Ishikawa (cell line): ENCODE results near the gene NPBWR2.

Experiments
- CEBPB ChIP-seq: IDR thresholded peaks from 2 replicates; pipeline ENCODE4 v1.6.1; 2012
- CREB1 ChIP-seq: IDR thresholded peaks from 2 replicates; pipeline ENCODE4 v1.6.1; 2012; ENCODE audit warnings: low read depth
- EGR1 ChIP-seq: IDR thresholded peaks from 2 replicates; pipeline ENCODE4 v1.6.1; 2012
- EP300 ChIP-seq: IDR thresholded peaks from 2 replicates; pipeline ENCODE4 v1.6.1; 2012; ENCODE audit warnings: borderline replicate concordance
- FOXM1 ChIP-seq: IDR thresholded peaks from 2 replicates; pipeline ENCODE4 v1.6.1; 2012; ENCODE audit warnings: low read depth, borderline replicate concordance
- MAX ChIP-seq: IDR thresholded peaks from 2 replicates; pipeline ENCODE4 v1.6.1; 2012
- NFIC ChIP-seq: IDR thresholded peaks from 2 replicates; pipeline ENCODE4 v1.6.1; 2012
- RAD21 ChIP-seq: IDR thresholded peaks from 2 replicates; pipeline ENCODE4 v1.6.1; 2012; ENCODE audit warnings: low read depth
- TAF1 ChIP-seq: IDR thresholded peaks from 2 replicates; pipeline ENCODE4 v1.6.1; 2012; ENCODE audit warnings: low read depth, mild to moderate bottlenecking
- TCF12 ChIP-seq: IDR thresholded peaks from 2 replicates; pipeline ENCODE4 v1.6.1; 2012; ENCODE audit warnings: low read depth
- TEAD4 ChIP-seq: IDR thresholded peaks from 2 replicates; pipeline ENCODE4 v1.6.1; 2012
- YY1 ChIP-seq: IDR thresholded peaks from 2 replicates; pipeline ENCODE4 v1.6.1; 2012; ENCODE audit warnings: low read depth
- ZBTB7A ChIP-seq: IDR thresholded peaks from 2 replicates; pipeline ENCODE4 v1.6.1; 2012; ENCODE audit warnings: low read depth
- TF ChIP-seq, protein P1 (sequence below): IDR thresholded peaks from 2 replicates; pipeline ENCODE4 v1.6.1; 2012
- TF ChIP-seq, protein P2 (sequence below): IDR thresholded peaks from 2 replicates; pipeline ENCODE4 v1.6.1; 2012; ENCODE audit warnings: low read depth, mild to moderate bottlenecking

The NPBWR2 gene

DNA sequence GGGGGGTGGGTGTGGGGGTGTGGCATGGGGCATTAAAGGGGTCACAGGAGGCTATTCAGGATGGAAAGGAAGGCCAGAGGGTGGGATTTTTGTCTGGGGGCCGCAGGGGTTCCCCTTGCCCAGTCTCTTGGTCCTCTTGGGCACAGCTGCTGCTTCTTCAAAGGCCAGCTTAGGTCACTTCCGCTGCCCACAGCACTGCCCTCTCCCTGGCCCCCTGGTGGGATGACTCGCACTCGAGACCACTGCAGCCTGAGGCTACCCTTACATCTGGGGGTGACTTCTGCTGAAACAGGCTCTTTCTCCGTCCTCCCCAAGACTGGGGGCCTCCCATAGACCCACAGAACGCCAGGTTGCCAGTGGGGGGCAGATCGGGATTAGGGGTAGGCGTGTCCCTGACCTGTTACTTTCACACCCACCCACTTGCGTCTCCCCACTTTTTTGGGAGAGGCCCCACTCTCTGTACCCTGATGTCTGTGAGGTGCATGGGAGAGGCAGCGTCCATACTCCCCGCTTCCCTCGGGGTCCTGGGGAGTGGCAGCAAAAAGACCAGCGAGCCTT, 24.5 kb downstream of the NPBWR2 start:
- TF ChIP-seq CEBPB, result no peak
- TF ChIP-seq TCF12, result no peak
- no peak for TF ChIP-seq EP300
- TF ChIP-seq NFIC, result no peak
- TF ChIP-seq, protein P1, sequence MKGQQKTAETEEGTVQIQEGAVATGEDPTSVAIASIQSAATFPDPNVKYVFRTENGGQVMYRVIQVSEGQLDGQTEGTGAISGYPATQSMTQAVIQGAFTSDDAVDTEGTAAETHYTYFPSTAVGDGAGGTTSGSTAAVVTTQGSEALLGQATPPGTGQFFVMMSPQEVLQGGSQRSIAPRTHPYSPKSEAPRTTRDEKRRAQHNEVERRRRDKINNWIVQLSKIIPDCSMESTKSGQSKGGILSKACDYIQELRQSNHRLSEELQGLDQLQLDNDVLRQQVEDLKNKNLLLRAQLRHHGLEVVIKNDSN, result no peak
- TF ChIP-seq MAX, result no peak
- no peak for TF ChIP-seq YY1
- no peak for TF ChIP-seq ZBTB7A
- TF ChIP-seq, protein P2, sequence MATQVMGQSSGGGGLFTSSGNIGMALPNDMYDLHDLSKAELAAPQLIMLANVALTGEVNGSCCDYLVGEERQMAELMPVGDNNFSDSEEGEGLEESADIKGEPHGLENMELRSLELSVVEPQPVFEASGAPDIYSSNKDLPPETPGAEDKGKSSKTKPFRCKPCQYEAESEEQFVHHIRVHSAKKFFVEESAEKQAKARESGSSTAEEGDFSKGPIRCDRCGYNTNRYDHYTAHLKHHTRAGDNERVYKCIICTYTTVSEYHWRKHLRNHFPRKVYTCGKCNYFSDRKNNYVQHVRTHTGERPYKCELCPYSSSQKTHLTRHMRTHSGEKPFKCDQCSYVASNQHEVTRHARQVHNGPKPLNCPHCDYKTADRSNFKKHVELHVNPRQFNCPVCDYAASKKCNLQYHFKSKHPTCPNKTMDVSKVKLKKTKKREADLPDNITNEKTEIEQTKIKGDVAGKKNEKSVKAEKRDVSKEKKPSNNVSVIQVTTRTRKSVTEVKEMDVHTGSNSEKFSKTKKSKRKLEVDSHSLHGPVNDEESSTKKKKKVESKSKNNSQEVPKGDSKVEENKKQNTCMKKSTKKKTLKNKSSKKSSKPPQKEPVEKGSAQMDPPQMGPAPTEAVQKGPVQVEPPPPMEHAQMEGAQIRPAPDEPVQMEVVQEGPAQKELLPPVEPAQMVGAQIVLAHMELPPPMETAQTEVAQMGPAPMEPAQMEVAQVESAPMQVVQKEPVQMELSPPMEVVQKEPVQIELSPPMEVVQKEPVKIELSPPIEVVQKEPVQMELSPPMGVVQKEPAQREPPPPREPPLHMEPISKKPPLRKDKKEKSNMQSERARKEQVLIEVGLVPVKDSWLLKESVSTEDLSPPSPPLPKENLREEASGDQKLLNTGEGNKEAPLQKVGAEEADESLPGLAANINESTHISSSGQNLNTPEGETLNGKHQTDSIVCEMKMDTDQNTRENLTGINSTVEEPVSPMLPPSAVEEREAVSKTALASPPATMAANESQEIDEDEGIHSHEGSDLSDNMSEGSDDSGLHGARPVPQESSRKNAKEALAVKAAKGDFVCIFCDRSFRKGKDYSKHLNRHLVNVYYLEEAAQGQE, result no peak
- TF ChIP-seq EGR1, result no peak
- TF ChIP-seq FOXM1, result no peak
- no peak for TF ChIP-seq TAF1
- TF ChIP-seq CREB1, result no peak
- TF ChIP-seq RAD21, result no peak
- TF ChIP-seq TEAD4, result no peak

DNA sequence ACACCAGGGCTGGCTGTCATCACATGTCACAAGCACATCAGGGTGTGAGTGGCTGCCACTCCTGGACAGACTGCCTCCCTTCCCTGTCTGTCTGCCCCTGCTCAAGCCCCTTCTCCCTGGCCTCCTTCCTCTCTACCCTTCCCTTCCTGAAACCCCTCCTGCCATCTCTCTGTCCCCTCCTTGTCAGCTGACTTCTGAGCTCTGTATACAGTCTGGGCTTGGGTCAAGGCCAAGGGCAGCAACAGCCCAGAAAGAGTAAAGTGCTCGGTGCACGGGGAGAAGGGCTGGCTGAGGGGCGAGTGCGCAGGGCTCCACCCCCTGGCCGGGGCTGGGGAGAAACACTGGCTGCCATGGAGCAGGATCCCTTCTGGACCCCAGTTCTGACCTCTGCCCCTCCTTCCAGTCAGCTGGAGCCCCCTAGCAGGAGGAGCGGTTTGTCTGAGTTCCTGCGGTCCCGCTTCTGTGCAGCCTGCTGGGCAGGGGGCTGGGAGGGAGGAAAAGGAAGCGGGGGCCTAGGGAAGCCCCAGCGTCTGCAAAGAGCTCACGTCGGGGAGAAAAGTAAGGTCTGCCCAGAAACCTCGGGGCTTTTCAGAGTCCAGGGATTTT, 25.1 kb downstream of the NPBWR2 start:
- TF ChIP-seq TCF12, result no peak
- TF ChIP-seq RAD21, result no peak
- no peak for TF ChIP-seq YY1
- no peak for TF ChIP-seq EGR1
- no peak for TF ChIP-seq CEBPB
- TF ChIP-seq FOXM1, result no peak
- no peak for TF ChIP-seq NFIC
- no peak for TF ChIP-seq ZBTB7A
- TF ChIP-seq, protein P1, result no peak
- TF ChIP-seq TEAD4, result no peak
- TF ChIP-seq CREB1, result no peak
- no peak for TF ChIP-seq EP300
- TF ChIP-seq MAX, result no peak
- TF ChIP-seq, protein P2, result no peak
- no peak for TF ChIP-seq TAF1

DNA sequence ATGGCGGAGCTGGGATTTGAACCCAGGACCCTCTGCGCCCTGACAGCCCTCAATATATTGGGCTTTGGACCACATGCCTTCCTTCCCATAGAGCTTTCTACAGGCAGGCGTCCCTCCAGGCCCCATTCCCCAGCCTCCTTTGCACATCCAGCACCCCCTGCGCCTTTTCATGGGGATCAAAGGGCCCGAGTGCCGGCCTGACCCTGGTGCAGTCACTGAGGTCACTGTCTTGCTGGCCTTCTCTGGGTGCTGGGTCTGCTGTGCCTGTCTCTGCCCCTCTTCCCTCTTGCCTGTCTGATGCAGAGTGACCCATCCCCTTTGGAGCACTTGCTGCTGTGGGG, 25.8 kb downstream of the NPBWR2 start:
- no peak for TF ChIP-seq TAF1
- TF ChIP-seq MAX, result no peak
- no peak for TF ChIP-seq CEBPB
- no peak for TF ChIP-seq EP300
- TF ChIP-seq, protein P2, result no peak
